Brain microvascular endothelial cell (primary cell): ENCODE measurements around the gene ARHGAP26.

Experiments
- DNase-seq: peaks from one replicate; pipeline ENCODE4 v3.0.0-alpha.2; 2020
- H3K27ac ChIP-seq: fragments of 250-450 bp; sonication (Bioruptor Pico); 2 replicates; pipeline ENCODE4 v1.5.1; 2020; ENCODE audit warnings: mild to moderate bottlenecking, moderate library complexity
- H3K27me3 ChIP-seq: fragments of 250-450 bp; sonication (Bioruptor Pico); replicated peaks from 2 replicates; pipeline ENCODE4 v1.5.1; 2020; ENCODE audit warnings: mild to moderate bottlenecking
- H3K36me3 ChIP-seq: fragments of 250-450 bp; sonication (Bioruptor Pico); replicated peaks from 2 replicates; pipeline ENCODE4 v1.5.1; 2020; ENCODE audit warnings: mild to moderate bottlenecking
- H3K4me3 ChIP-seq: 2 replicates; pipeline ENCODE4 v1.5.1; 2011; ENCODE audit warnings: low read depth, mild to moderate bottlenecking, control low read depth, low read length, moderate library complexity
- CTCF ChIP-seq: IDR thresholded peaks from 2 replicates; pipeline ENCODE4 v1.5.1; 2011; ENCODE audit warnings: low read depth, mild to moderate bottlenecking, moderate library complexity, low read length, control low read depth, inconsistent platforms; ENCODE audit errors: missing control alignments
- in situ Hi-C: cut with HindIII; loops from 2 replicates; pipeline ENCODE4 v1.10.0; 2017; ENCODE audit warnings: low sequenced_read_pairs, low pct_ligation_motif_present

ARHGAP26 gene

GRCh38 chr5:143139585-143139984 is 369.4 kb downstream of the ARHGAP26 start:
- no peak overlapping the region for H3K4me3 ChIP-seq
- no peaks in the 10 kb centered on the region for H3K27me3 ChIP-seq
- DNase-seq: no peak
- H3K36me3 ChIP-seq: no peaks in the 10 kb centered on the region
- in situ Hi-C loops: no loop called here
- no peak overlapping the region for H3K27ac ChIP-seq
- no peak for TF ChIP-seq CTCF

- no peak overlapping the region for H3K27ac ChIP-seq
- no peak overlapping the region for H3K4me3 ChIP-seq
- in situ Hi-C loops: no loop called here
- no peaks in the 10 kb centered on the region for H3K36me3 ChIP-seq
- DNase-seq: no peak
- TF ChIP-seq CTCF: no peak
- no peaks in the 10 kb centered on the region for H3K27me3 ChIP-seq
Measured at GRCh38 chr5:143140492-143141203, 370.5 kb downstream of the ARHGAP26 start.

DNA sequence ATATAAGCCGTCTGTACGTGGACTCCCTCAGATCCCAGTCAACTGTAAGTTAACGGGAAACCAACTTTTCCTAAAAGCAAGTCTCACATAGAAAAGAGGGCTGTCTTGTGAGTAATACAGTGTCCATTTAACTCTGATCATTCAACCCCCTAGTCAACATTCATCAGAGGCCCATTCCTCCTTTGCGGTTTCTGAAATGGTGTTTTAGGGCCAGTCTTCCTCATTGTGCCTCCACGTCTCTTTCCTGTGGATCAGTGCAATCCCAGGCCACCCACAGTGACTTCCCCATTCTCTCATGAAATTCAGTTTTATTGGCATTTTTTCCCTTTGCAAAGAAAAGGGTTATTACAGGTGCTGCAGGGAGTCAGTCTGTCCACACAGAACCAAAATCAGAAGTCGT is 371.5 kb downstream of the ARHGAP26 start:
- Histone ChIP-seq H3K27ac (no peak overlapping the region), H3K36me3 (no peaks in the 10 kb centered on the region), H3K4me3 (no peak overlapping the region), H3K27me3 (no peaks in the 10 kb centered on the region)
- no peak for TF ChIP-seq CTCF
- DNase-seq: no peak
- in situ Hi-C loops: no loop called here

DNA sequence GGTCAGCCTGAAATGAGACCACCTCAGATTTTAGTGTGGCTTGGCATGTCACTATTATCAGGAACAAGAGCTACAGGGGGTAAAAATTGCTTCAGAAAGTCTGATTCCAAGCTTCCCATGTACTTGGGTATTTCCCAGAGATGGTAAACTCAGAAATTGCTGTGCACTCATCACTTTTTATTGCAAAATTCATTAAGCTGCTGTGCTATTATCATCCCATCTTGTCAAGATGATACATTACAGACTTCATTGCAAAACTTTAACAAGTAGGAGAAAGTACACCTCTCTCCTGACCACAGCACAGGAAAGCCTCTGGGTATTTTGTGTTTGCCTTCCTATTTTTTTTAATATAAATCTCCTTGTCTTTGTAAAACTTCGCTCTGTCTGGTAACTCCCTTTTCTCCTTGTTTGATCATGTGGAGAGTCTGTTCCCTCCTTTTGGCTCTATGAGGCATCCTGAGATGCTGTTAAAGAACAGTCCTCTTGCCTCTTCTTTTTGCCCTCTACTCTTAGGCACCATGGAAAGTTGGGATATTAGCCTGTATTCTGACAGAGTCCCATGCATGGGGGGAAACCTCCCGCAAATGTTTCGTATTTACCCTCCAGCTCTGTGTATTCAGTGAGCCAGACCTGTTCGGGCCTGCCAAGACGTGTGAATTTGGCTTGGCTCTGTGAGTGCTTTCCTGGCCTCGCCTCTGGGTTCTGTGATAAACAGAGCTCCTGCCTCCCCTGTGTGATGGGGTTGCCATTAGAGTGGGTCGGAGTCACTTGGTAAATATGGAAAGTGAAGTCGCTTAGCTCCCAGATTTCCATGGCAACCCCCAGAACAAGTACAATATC is 372.6 kb downstream of the ARHGAP26 start:
- Histone ChIP-seq H3K36me3 (no peaks in the 10 kb centered on the region), H3K27ac (no peak overlapping the region), H3K4me3 (no peak overlapping the region), H3K27me3 (no peaks in the 10 kb centered on the region)
- no peak for TF ChIP-seq CTCF
- in situ Hi-C loops: no loop called here
- no peak for DNase-seq

GRCh38 chr5:143143973-143144372 is 373.8 kb downstream of the ARHGAP26 start:
- Histone ChIP-seq H3K27ac (no peak overlapping the region), H3K27me3 (no peaks in the 10 kb centered on the region), H3K36me3 (no peaks in the 10 kb centered on the region), H3K4me3 (no peak overlapping the region)
- DNase-seq: peak; percentile 39
- TF ChIP-seq CTCF: no peak
- in situ Hi-C loops: no loop called here
